B cell (primary cell): ENCODE results near the gene HMGB2. TPM values are rescaled to one million over a fixed set of nuclear protein-coding genes. Genes with fewer than 3 reads are reported as not detected.

ENCODE experiments used
- ATAC-seq: fragments of 200-7000 bp; cut with Tn5 transposase; one replicate; pipeline ENCODE4 v1.10.0; 2021; ENCODE audit warnings: low read depth, mild to moderate bottlenecking, moderate number of reproducible peaks, moderate library complexity
- CTCF ChIA-PET: fragments of 350-600 bp; sonication (Branson Sonifier 250); formaldehyde crosslinking; loops from one replicate; lab custom pipeline; 2021; ENCODE audit warnings: antibody characterized with exemption, inconsistent platforms; lab: Charles Lee
- POLR2A ChIA-PET: fragments of 350-600 bp; sonication (Branson Sonifier 250); formaldehyde crosslinking; loops from one replicate; lab custom pipeline; 2021; ENCODE audit warnings: antibody characterized with exemption; lab: Charles Lee
- DNase-seq: peaks from one replicate; pipeline ENCODE4 v3.0.0; 2013
- H2AFZ ChIP-seq: 2 replicates; pipeline ENCODE4 v1.6.1; 2012; ENCODE audit warnings: mild to moderate bottlenecking, low read depth, low read length; ENCODE audit not compliant: insufficient read depth, poor library complexity, severe bottlenecking
- H3K27ac ChIP-seq, 2 donors: 1 replicate in 1 of 2; 2 replicates in 1 of 2; pipeline ENCODE4 v1.5.1; 2012 to 2013; ENCODE audit warnings: low read length in 2 of 2, mild to moderate bottlenecking in 2 of 2, moderate library complexity in 1 of 2
- H3K27me3 ChIP-seq, 4 experiments: fragments of 200-600 bp in 1 of 4; sonication (generic) in 1 of 4; replicated peaks in 1 of 4; 1 replicate in 2 of 4; 2 replicates in 2 of 4; pipeline versions ENCODE4 v1.6.1 to v1.7.0; 2013 to 2016; ENCODE audit warnings: low read length in 3 of 4, mild to moderate bottlenecking in 2 of 4, mixed read lengths in 1 of 4, moderate library complexity in 1 of 4; ENCODE audit not compliant: insufficient read depth in 4 of 4, control insufficient read depth in 3 of 4; ENCODE audit errors: control extremely low read depth in 1 of 4
- H3K36me3 ChIP-seq, 2 experiments: replicated peaks in 1 of 2; 1 replicate in 1 of 2; 2 replicates in 1 of 2; pipeline versions ENCODE4 v1.6.1 to v1.7.1; 2013; ENCODE audit warnings: low read length in 1 of 2; ENCODE audit not compliant: insufficient read depth in 2 of 2, control insufficient read depth in 1 of 2; ENCODE audit errors: control extremely low read depth in 1 of 2, extremely low read depth in 1 of 2
- H3K4me1 ChIP-seq, 2 donors: fragments of 200-600 bp in 1 of 2; sonication (generic) in 1 of 2; 1 replicate in 1 of 2; 2 replicates in 1 of 2; pipeline versions ENCODE4 v1.5.1 to v1.6.1; 2013 to 2017; ENCODE audit warnings: low read length in 2 of 2; ENCODE audit not compliant: control insufficient read depth in 2 of 2, insufficient read depth in 2 of 2
- H3K4me2 ChIP-seq: replicated peaks from 2 replicates; pipeline ENCODE3; 2012; ENCODE audit warnings: mild to moderate bottlenecking, low read depth, low read length; ENCODE audit not compliant: poor library complexity, severe bottlenecking
- H3K4me3 ChIP-seq, 5 experiments: fragments of 200-600 bp in 1 of 5; sonication (generic) in 1 of 5; 1 replicate in 3 of 5; 2 replicates in 2 of 5; pipeline versions ENCODE4 v1.5.1 to v1.7.0; 2011 to 2016; ENCODE audit warnings: low read length in 4 of 5, mild to moderate bottlenecking in 4 of 5, low read depth in 2 of 5, control low read depth in 1 of 5, moderate library complexity in 1 of 5; ENCODE audit not compliant: insufficient read depth in 1 of 5; ENCODE audit errors: control extremely low read depth in 1 of 5, extremely low read depth in 1 of 5
- H3K79me2 ChIP-seq: fragments of 200-600 bp; sonication (generic); one replicate; pipeline ENCODE4 v1.6.0; 2016; ENCODE audit warnings: low read length; ENCODE audit not compliant: control insufficient read depth, insufficient read depth
- H3K9ac ChIP-seq: fragments of 200-600 bp; sonication (generic); 2 replicates; pipeline ENCODE4 v1.6.1; 2017; ENCODE audit warnings: mild to moderate bottlenecking, low read length, moderate library complexity
- H3K9me3 ChIP-seq, 3 donors: one replicate each; pipeline versions ENCODE4 v1.6.1 to v1.7.1; 2013; ENCODE audit warnings: low read length in 2 of 3; ENCODE audit not compliant: control insufficient read depth in 2 of 3, insufficient read depth in 1 of 3; ENCODE audit errors: control extremely low read depth in 1 of 3
- H4K20me1 ChIP-seq: 2 replicates; pipeline ENCODE4 v1.6.0; 2012; ENCODE audit warnings: mild to moderate bottlenecking, low read length; ENCODE audit not compliant: insufficient read depth, control insufficient read depth, poor library complexity, severe bottlenecking
- H3K27ac Mint-ChIP-seq: one replicate; pipeline ENCODE4 v1.8.0; 2021; ENCODE audit warnings: mixed read lengths
- H3K27me3 Mint-ChIP-seq: one replicate; pipeline ENCODE4 v1.8.0; 2021; ENCODE audit warnings: mixed read lengths
- H3K4me1 Mint-ChIP-seq: one replicate; pipeline ENCODE4 v1.8.0; 2021; ENCODE audit warnings: mixed read lengths
- H3K4me3 Mint-ChIP-seq: one replicate; pipeline ENCODE4 v1.8.0; 2021; ENCODE audit warnings: mixed read lengths
- H3K9me3 Mint-ChIP-seq: one replicate; pipeline ENCODE4 v1.8.0; 2022; ENCODE audit warnings: mixed read lengths; ENCODE audit not compliant: insufficient read depth
- EZH2 ChIP-seq: IDR thresholded peaks from 2 replicates; pipeline ENCODE4 v1.6.1; 2012; ENCODE audit warnings: borderline replicate concordance, low read depth, mild to moderate bottlenecking, moderate library complexity, low read length; ENCODE audit not compliant: insufficient read depth, poor library complexity, severe bottlenecking
- WGBS: methylation state at CpG from one replicate; pipeline ENCODE4 v1.1.5; 2013; ENCODE audit warnings: missing lambda C conversion rate; ENCODE audit not compliant: insufficient coverage; 5-methylcytosine and 5-hydroxymethylcytosine counted together
- intact Hi-C: fragments of 100-400 bp; cut with micrococcal nuclease; formaldehyde crosslinking; loops from one replicate; pipeline ENCODE4 v1.10.0; 2022
- polyA plus RNA-seq: library from polyadenylated mRNA; depleted of rRNA; stranded (reverse); fragments of >200 nt; gene quantifications from 2 replicates; pipeline ENCODE4 v1.2.3, GENCODE V29; 2012
- total RNA-seq, 2 donors: library from RNA; stranded (reverse); fragments of 120-200 nt in 1 of 2; gene quantifications; 1 replicate in 1 of 2; 2 replicates in 1 of 2; pipeline versions ENCODE4 v1.2.3 to v1.2.4, GENCODE V29; 2013 to 2022
- TF ChIP-seq, protein P1 (sequence below): fragments of 200-600 bp; IDR thresholded peaks from one replicate; pipeline ENCODE4 v1.8.0; 2022; ENCODE audit warnings: antibody characterized with exemption, mild to moderate bottlenecking

The HMGB2 gene
- total and polyA plus RNA-seq, 2 donors (not counting 1 experiment from before 2014, with no cell fraction given) = 44.1 to 82.5 TPM

DNA sequence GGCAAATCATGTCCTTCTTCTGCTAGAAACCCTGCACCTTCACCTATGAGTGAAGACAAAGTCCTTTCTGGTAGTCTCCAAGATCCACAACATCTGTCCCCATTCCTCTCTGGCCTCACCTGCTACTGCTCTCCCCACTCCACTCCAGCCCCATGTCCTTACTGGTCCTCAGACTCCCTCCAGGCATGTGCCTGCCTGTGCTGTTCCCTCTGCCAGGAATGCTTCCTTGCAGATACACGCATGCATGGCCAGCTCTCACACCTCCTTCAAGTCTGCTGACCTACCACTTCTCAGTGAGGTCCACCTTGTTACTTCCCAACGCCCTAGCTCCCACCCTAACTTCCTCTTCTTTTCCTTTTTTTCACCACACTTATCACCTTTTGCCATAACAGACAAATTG is 18.1 kb downstream of the HMGB2 start:
- ATAC-seq (no peak), DNase-seq (no peak)
- Histone ChIP-seq H4K20me1 (no peaks in the 10 kb centered on the region), H3K79me2 (no peaks in the 10 kb centered on the region), H3K27ac (no peak overlapping the region), H3K9me3 (no peaks in the 10 kb centered on the region), H2AFZ (no peak overlapping the region), H3K36me3 (peaks cover 0 to 24% of the 10 kb centered on the region in 2 experiments), H3K4me1 (no peaks in the 10 kb centered on the region), H3K4me3 (no peak overlapping the region), H3K4me2 (no peak overlapping the region), H3K9ac (no peak overlapping the region), H3K27me3 (no peaks in the 10 kb centered on the region)
- TF ChIP-seq, protein P1, sequence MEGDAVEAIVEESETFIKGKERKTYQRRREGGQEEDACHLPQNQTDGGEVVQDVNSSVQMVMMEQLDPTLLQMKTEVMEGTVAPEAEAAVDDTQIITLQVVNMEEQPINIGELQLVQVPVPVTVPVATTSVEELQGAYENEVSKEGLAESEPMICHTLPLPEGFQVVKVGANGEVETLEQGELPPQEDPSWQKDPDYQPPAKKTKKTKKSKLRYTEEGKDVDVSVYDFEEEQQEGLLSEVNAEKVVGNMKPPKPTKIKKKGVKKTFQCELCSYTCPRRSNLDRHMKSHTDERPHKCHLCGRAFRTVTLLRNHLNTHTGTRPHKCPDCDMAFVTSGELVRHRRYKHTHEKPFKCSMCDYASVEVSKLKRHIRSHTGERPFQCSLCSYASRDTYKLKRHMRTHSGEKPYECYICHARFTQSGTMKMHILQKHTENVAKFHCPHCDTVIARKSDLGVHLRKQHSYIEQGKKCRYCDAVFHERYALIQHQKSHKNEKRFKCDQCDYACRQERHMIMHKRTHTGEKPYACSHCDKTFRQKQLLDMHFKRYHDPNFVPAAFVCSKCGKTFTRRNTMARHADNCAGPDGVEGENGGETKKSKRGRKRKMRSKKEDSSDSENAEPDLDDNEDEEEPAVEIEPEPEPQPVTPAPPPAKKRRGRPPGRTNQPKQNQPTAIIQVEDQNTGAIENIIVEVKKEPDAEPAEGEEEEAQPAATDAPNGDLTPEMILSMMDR = no peak
- TF ChIP-seq EZH2 = no peak
- intact Hi-C loops = loop anchor here (5.0 to 10.0 kb wide), 2 partner anchors 304 to 809 kb away; no protein-coding TSS in a partner anchor
- POLR2A ChIA-PET = no interaction called here
- no peak overlapping the region for H3K4me3 Mint-ChIP-seq
- H3K27me3 Mint-ChIP-seq = no peaks in the 10 kb centered on the region
- H3K27ac Mint-ChIP-seq = no peak overlapping the region
- WGBS = 100% methylated on average over 1 of the region's 2 CpGs
- H3K9me3 Mint-ChIP-seq = no peaks in the 10 kb centered on the region
- no peaks in the 10 kb centered on the region for H3K4me1 Mint-ChIP-seq
- CTCF ChIA-PET = interaction anchor here (1.5 to 9.6 kb wide), 2 partner anchors 10 to 100 kb away, joined by 5 to 307 read pairs; no protein-coding TSS in a partner anchor

DNA sequence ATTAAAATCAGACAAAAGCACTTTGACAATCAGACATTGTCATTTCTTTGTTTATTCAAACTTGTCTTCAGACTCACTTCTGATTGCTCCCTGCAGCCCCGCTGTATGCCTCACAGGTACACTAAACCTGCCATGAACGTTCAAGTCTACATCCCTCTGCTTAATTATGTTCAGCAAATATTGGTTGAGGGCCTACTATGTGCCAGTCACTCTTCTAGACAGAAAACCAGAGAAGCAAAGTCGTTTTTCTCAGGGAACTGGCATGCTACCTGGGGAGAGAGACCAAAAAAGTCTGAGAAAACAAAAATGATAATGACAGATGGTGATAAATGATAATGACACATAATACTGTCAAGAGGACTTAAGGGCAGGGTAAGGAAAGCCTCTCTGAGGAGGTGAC is 19.4 kb downstream of the HMGB2 start:
- DNase-seq (no peak), ATAC-seq (no peak)
- Mint-ChIP-seq H3K4me1 (no peaks in the 10 kb centered on the region), H3K9me3 (no peaks in the 10 kb centered on the region), H3K4me3 (no peak overlapping the region), H3K27ac (no peak overlapping the region), H3K27me3 (no peaks in the 10 kb centered on the region)
- CTCF ChIA-PET = interaction anchor here (2.3 to 2.6 kb wide), 2 partner anchors 13 to 106 kb away, joined by 8 to 15 read pairs; no protein-coding TSS in a partner anchor
- H3K79me2 ChIP-seq = no peaks in the 10 kb centered on the region
- H3K4me2 ChIP-seq = no peak overlapping the region
- TF ChIP-seq EZH2 = no peak
- TF ChIP-seq, protein P1 = no peak
- H3K27ac ChIP-seq = no peak overlapping the region
- no peak overlapping the region for H3K9ac ChIP-seq
- no peak overlapping the region for H3K4me3 ChIP-seq
- no peaks in the 10 kb centered on the region for H4K20me1 ChIP-seq
- 93% methylated on average over 3 of the region's 3 CpGs for WGBS
- intact Hi-C loops = loop anchor here (5.0 to 10.0 kb wide), 2 partner anchors 302 to 810 kb away; no protein-coding TSS in a partner anchor
- H2AFZ ChIP-seq = no peak overlapping the region
- H3K4me1 ChIP-seq = no peaks in the 10 kb centered on the region
- no peaks in the 10 kb centered on the region for H3K27me3 ChIP-seq
- H3K9me3 ChIP-seq = no peaks in the 10 kb centered on the region
- peaks cover 0 to 23% of the 10 kb centered on the region in 2 experiments for H3K36me3 ChIP-seq
- POLR2A ChIA-PET = no interaction called here
